IMR-90 (cell line): ENCODE results near the gene RBFOX2. TPM values are rescaled to one million over a fixed set of nuclear protein-coding genes. Genes with fewer than 3 reads are reported as not detected.

Experiments
- ATAC-seq: fragments of 200-7000 bp; cut with Tn5 transposase; 2 replicates; pipeline ENCODE4 v1.9.1; 2020; ENCODE audit warnings: low read depth, mild to moderate bottlenecking, moderate library complexity
- BruUV-seq: library from RNA; stranded (reverse); fragments of 400-500 nt; replicated peaks from 2 replicates; lab custom pipeline; 2021; lab: Mats Ljungman, UMichigan
- CTCF ChIA-PET: fragments of 300-600 bp; formaldehyde crosslinking; extraction: SDS; loops from one replicate; lab custom pipeline; 2021; ENCODE audit warnings: antibody characterized with exemption; lab: Yijun Ruan, JAX
- POLR2A ChIA-PET: fragments of 300-600 bp; sonication (Branson Sonifier 250); formaldehyde crosslinking; loops from one replicate; lab custom pipeline; 2022; ENCODE audit warnings: antibody characterized with exemption; ENCODE audit not compliant: unreplicated experiment; lab: Charles Lee
- DNase-seq: peaks from one replicate; pipeline ENCODE4 v3.0.0; 2013
- H2AFZ ChIP-seq: replicated peaks from 2 replicates; pipeline ENCODE3; 2013; ENCODE audit warnings: low read length, mild to moderate bottlenecking; ENCODE audit not compliant: poor library complexity
- H2AK5ac ChIP-seq: 2 replicates; pipeline ENCODE4 v1.6.1; 2013; ENCODE audit warnings: low read depth, low read length, inconsistent platforms
- H2AK9ac ChIP-seq: replicated peaks from 2 replicates; pipeline ENCODE3; 2013; ENCODE audit warnings: mild to moderate bottlenecking, low read depth, low read length, moderate library complexity; ENCODE audit not compliant: poor library complexity
- H2BK120ac ChIP-seq: 2 replicates; pipeline ENCODE4 v1.6.1; 2013; ENCODE audit warnings: low read depth, low read length, inconsistent platforms
- H2BK15ac ChIP-seq: 3 replicates; pipeline ENCODE4 v1.6.1; 2013; ENCODE audit warnings: low read depth, low read length, inconsistent platforms
- H2BK20ac ChIP-seq: 2 replicates; pipeline ENCODE4 v1.6.1; 2013; ENCODE audit warnings: low read depth, mild to moderate bottlenecking, inconsistent platforms, low read length, moderate library complexity
- H2BK5ac ChIP-seq: 2 replicates; pipeline ENCODE4 v1.6.1; 2013; ENCODE audit warnings: mild to moderate bottlenecking, low read depth, low read length, inconsistent platforms; ENCODE audit not compliant: poor library complexity, severe bottlenecking
- H3K14ac ChIP-seq: replicated peaks from 2 replicates; pipeline ENCODE4 v1.6.1; 2013; ENCODE audit warnings: low read depth, low read length, inconsistent platforms
- H3K18ac ChIP-seq: 2 replicates; pipeline ENCODE4 v1.6.1; 2013; ENCODE audit warnings: low read depth, low read length, control low read depth
- H3K23ac ChIP-seq: 2 replicates; pipeline ENCODE4 v1.6.1; 2013; ENCODE audit warnings: low read depth, low read length, inconsistent platforms
- H3K27ac ChIP-seq: 2 replicates; pipeline ENCODE4 v1.5.1; 2013; ENCODE audit warnings: mild to moderate bottlenecking, control low read depth, low read length; ENCODE audit not compliant: insufficient read depth
- H3K27me3 ChIP-seq: 2 replicates; pipeline ENCODE4 v1.6.1; 2013; ENCODE audit warnings: low read length; ENCODE audit not compliant: control insufficient read depth, insufficient read depth
- H3K36me3 ChIP-seq: 2 replicates; pipeline ENCODE4 v1.6.1; 2013; ENCODE audit warnings: low read length, mixed read lengths; ENCODE audit not compliant: control insufficient read depth, insufficient read depth
- H3K4ac ChIP-seq: 2 replicates; pipeline ENCODE4 v1.6.1; 2013; ENCODE audit warnings: low read depth, low read length, inconsistent platforms
- H3K4me1 ChIP-seq: 2 replicates; pipeline ENCODE4 v1.6.1; 2013; ENCODE audit warnings: low read length, mixed read lengths; ENCODE audit not compliant: control insufficient read depth, insufficient read depth
- H3K4me2 ChIP-seq: 2 replicates; pipeline ENCODE4 v1.6.1; 2013; ENCODE audit warnings: low read depth, mild to moderate bottlenecking, control low read depth, low read length, moderate library complexity
- H3K4me3 ChIP-seq: 2 replicates; pipeline ENCODE4 v1.5.1; 2013; ENCODE audit warnings: low read depth, mild to moderate bottlenecking, control low read depth, low read length, moderate library complexity; ENCODE audit not compliant: insufficient read depth
- H3K56ac ChIP-seq: 2 replicates; pipeline ENCODE4 v1.6.1; 2013; ENCODE audit warnings: low read length, inconsistent platforms; ENCODE audit not compliant: insufficient read depth; ENCODE audit errors: extremely low read depth
- H3K79me1 ChIP-seq, 2 experiments: 2 replicates each; pipeline ENCODE4 v1.6.1; 2013; ENCODE audit warnings: low read length in 2 of 2, inconsistent platforms in 1 of 2, low read depth in 1 of 2
- H3K9ac ChIP-seq: 2 replicates; pipeline ENCODE4 v1.6.1; 2013; ENCODE audit warnings: low read depth, low read length, control low read depth
- H3K9me1 ChIP-seq: 2 replicates; pipeline ENCODE4 v1.6.1; 2013; ENCODE audit warnings: low read length, inconsistent platforms; ENCODE audit not compliant: insufficient read depth
- H3K9me3 ChIP-seq: 2 replicates; pipeline ENCODE4 v1.6.1; 2013; ENCODE audit warnings: low read length; ENCODE audit not compliant: control insufficient read depth, insufficient read depth
- H4K20me1 ChIP-seq: 2 replicates; pipeline ENCODE4 v1.6.1; 2013; ENCODE audit warnings: low read length, inconsistent platforms; ENCODE audit not compliant: insufficient read depth
- H4K5ac ChIP-seq: 2 replicates; pipeline ENCODE4 v1.6.1; 2013; ENCODE audit warnings: mild to moderate bottlenecking, low read depth, low read length, control low read depth
- H4K8ac ChIP-seq, 2 experiments: 2 replicates each; pipeline ENCODE4 v1.6.1; 2013; ENCODE audit warnings: low read depth in 2 of 2, low read length in 2 of 2, control low read depth in 1 of 2, inconsistent platforms in 1 of 2
- H4K91ac ChIP-seq: 2 replicates; pipeline ENCODE4 v1.6.1; 2013; ENCODE audit warnings: low read depth, low read length, inconsistent platforms; ENCODE audit not compliant: insufficient read depth
- BHLHE40 ChIP-seq: fragments of 150-350 bp; IDR thresholded peaks from 2 replicates; pipeline ENCODE4 v1.6.1; 2016; ENCODE audit warnings: mild to moderate bottlenecking, low read depth, low read length
- CTCF ChIP-seq: conservative IDR thresholded peaks from 2 replicates; pipeline ENCODE4 v1.5.1; 2012; ENCODE audit warnings: mild to moderate bottlenecking, low read depth, low read length, improper control_type of control experiment
- ELK1 ChIP-seq: fragments of 150-350 bp; IDR thresholded peaks from 2 replicates; pipeline ENCODE4 v1.6.1; 2016; ENCODE audit warnings: low read depth, mild to moderate bottlenecking, low read length, moderate library complexity, borderline replicate concordance
- FOS ChIP-seq: fragments of 150-350 bp; IDR thresholded peaks from 2 replicates; pipeline ENCODE4 v1.6.1; 2016; ENCODE audit warnings: low read depth, low read length
- RAD21 ChIP-seq: IDR thresholded peaks from 2 replicates; pipeline ENCODE4 v1.6.1; 2012; ENCODE audit warnings: low read length, improper control_type of control experiment
- WGBS, 2 experiments: methylation state at CpG; one replicate each; pipeline versions ENCODE4 v1.1.5 to v1.1.7; 2013; ENCODE audit warnings: missing lambda C conversion rate in 2 of 2; ENCODE audit not compliant: insufficient read length in 1 of 2; ENCODE audit errors: extremely low coverage in 2 of 2; 5-methylcytosine and 5-hydroxymethylcytosine counted together
- dilution Hi-C: fragments of 300-500 bp; cut with HindIII; formaldehyde crosslinking; loops from one replicate; pipeline ENCODE4 v1.14.3; 2018; ENCODE audit warnings: low sequenced_read_pairs; ENCODE audit not compliant: unreplicated experiment
- in situ Hi-C: fragments of 300-500 bp; cut with MboI; formaldehyde crosslinking; loops from 3 replicates; pipeline ENCODE4 v1.14.3; 2019; ENCODE audit warnings: low sequenced_read_pairs, inconsistent platforms, mixed read lengths
- intact Hi-C: fragments of 100-400 bp; cut with micrococcal nuclease; formaldehyde crosslinking; loops from 2 replicates; pipeline ENCODE4 v1.10.0; 2022
- polyA plus RNA-seq, 3 experiments: library from polyadenylated mRNA; depleted of rRNA; stranded (reverse); fragments of >200 nt; gene quantifications; 2 replicates each; pipeline ENCODE4 v1.2.3, GENCODE V29; 2012; ENCODE audit warnings: low replicate concordance in 1 of 3
- total RNA-seq: library from RNA; depleted of rRNA; stranded (reverse); fragments of >200 nt; gene quantifications from 2 replicates; pipeline ENCODE4 v1.2.3, GENCODE V29; 2012

The RBFOX2 gene
- total and polyA plus RNA-seq, 2 of the 4 experiments (the other 2 are of a cell fraction): 146 to 178 TPM

- no peak for ATAC-seq
- Histone ChIP-seq H2AFZ (no peak overlapping the region), H4K8ac (no peak overlapping the region), H2AK5ac (no peak overlapping the region), H3K18ac (no peak overlapping the region), H3K23ac (no peak overlapping the region), H3K36me3 (no peaks in the 10 kb centered on the region), H2BK20ac (no peak overlapping the region), H4K91ac (no peak overlapping the region), H3K56ac (no peak overlapping the region), H3K4me3 (no peak overlapping the region), H3K4me1 (peaks cover 13% of the 10 kb centered on the region), H3K9me3 (no peaks in the 10 kb centered on the region), H3K79me1 (peaks cover 36 to 90% of the 10 kb centered on the region in 2 experiments), H4K5ac (no peak overlapping the region), H3K27me3 (no peaks in the 10 kb centered on the region), H3K9ac (no peak overlapping the region), H2BK120ac (no peak overlapping the region), H3K4ac (no peak overlapping the region), H3K4me2 (no peak overlapping the region), H4K20me1 (peaks cover 37% of the 10 kb centered on the region), H3K27ac (no peak overlapping the region), H2BK15ac (no peak overlapping the region), H3K9me1 (peaks cover 15% of the 10 kb centered on the region), H3K14ac (no peak overlapping the region), H2AK9ac (no peak overlapping the region), H2BK5ac (no peak overlapping the region)
- intact Hi-C loops (loop anchor here (5.0 kb wide), 1 partner anchor 567 kb away; no protein-coding TSS in a partner anchor), in situ Hi-C loops (no loop called here), dilution Hi-C loops (no loop called here)
- no peak for DNase-seq
- WGBS, 2 experiments: 96% methylated on average over 5 of the region's 8 CpGs; no CpG with 5 or more reads in 1 of the 2 experiments
- no TSS peak for BruUV-seq
- ChIA-PET CTCF (interaction anchor here (0.8 to 1.4 kb wide), 2 partner anchors 12 to 292 kb away, joined by 3 to 4 read pairs; no protein-coding TSS in a partner anchor), POLR2A (interaction anchor here (0.6 kb wide), 1 partner anchor 523 kb away, joined by 3 read pairs; no protein-coding TSS in a partner anchor)
- TF ChIP-seq CTCF (no peak), BHLHE40 (no peak), RAD21 (no peak), ELK1 (no peak), FOS (no peak)
These were observed 109.6 kb downstream of the RBFOX2 start for GRCh38 chr22:35919002-35919542.
